HG03135 (cell line): ENCODE measurements around the gene PLCB1.

Experiments
- ATAC-seq: cut with Tn5 transposase; IDR thresholded peaks from one replicate; pipeline ENCODE4 v1.9.1; 2021; ENCODE audit warnings: mild to moderate bottlenecking, moderate library complexity; ENCODE audit not compliant: unreplicated experiment

PLCB1 gene

GRCh38 chr20:8525017-8525343, 392.9 kb downstream of the PLCB1 start:
- no peak for ATAC-seq

GRCh38 chr20:8526610-8527009, 394.5 kb downstream of the PLCB1 start:
- no peak for ATAC-seq

GRCh38 chr20:8527998-8528723, 396.1 kb downstream of the PLCB1 start:
- ATAC-seq: no peak

GRCh38 chr20:8530022-8530421, 398.0 kb downstream of the PLCB1 start:
- ATAC-seq: no peak

GRCh38 chr20:8532169-8532568, 400.1 kb downstream of the PLCB1 start:
- ATAC-seq: no peak

- no peak for ATAC-seq
Observed at GRCh38 chr20:8534368-8535160, 402.5 kb downstream of the PLCB1 start.

GRCh38 chr20:8535403-8536261, 403.6 kb downstream of the PLCB1 start:
- no peak for ATAC-seq

- no peak for ATAC-seq
Observed at GRCh38 chr20:8536262-8536618, 404.2 kb downstream of the PLCB1 start.

- ATAC-seq: no peak
Observed at GRCh38 chr20:8540466-8540865, 408.4 kb downstream of the PLCB1 start.

- ATAC-seq: no peak
Observed at GRCh38 chr20:8542110-8542486, 410.0 kb downstream of the PLCB1 start.

GRCh38 chr20:8545212-8545611, 413.1 kb downstream of the PLCB1 start:
- no peak for ATAC-seq

- ATAC-seq: no peak
Observed at GRCh38 chr20:8547035-8547650, 415.1 kb downstream of the PLCB1 start.

- ATAC-seq: no peak
Observed at GRCh38 chr20:8547968-8548588, 416.0 kb downstream of the PLCB1 start.

GRCh38 chr20:8549192-8549591, 417.1 kb downstream of the PLCB1 start:
- no peak for ATAC-seq

GRCh38 chr20:8557711-8558110, 425.6 kb downstream of the PLCB1 start:
- no peak for ATAC-seq

- ATAC-seq: no peak
Observed at GRCh38 chr20:8562356-8562755, 430.3 kb downstream of the PLCB1 start.

GRCh38 chr20:8568075-8568474, 436.0 kb downstream of the PLCB1 start:
- ATAC-seq: no peak

GRCh38 chr20:8569766-8570165, 437.7 kb downstream of the PLCB1 start:
- no peak for ATAC-seq

- ATAC-seq: no peak
Observed at GRCh38 chr20:8571611-8572010, 439.5 kb downstream of the PLCB1 start.

- no peak for ATAC-seq
Observed at GRCh38 chr20:8573686-8574085, 441.6 kb downstream of the PLCB1 start.

GRCh38 chr20:8575114-8575513, 443.0 kb downstream of the PLCB1 start:
- ATAC-seq: no peak
